Subcutaneous adipose tissue (tissue), 4 donors: Measurements from ENCODE around the gene NGFR. TPM values are rescaled to one million over a fixed set of nuclear protein-coding genes. Genes with fewer than 3 reads are reported as not detected.

ENCODE experiments used
- CTCF ChIP-seq: fragments of 450-650 bp; IDR thresholded peaks from one replicate; pipeline ENCODE4 v1.5.1; 2016; ENCODE audit warnings: low read depth, mild to moderate bottlenecking, control low read depth, antibody characterized with exemption, moderate library complexity
- total RNA-seq, 4 donors: library from RNA; depleted of rRNA; stranded (reverse); fragments of >200 nt; gene quantifications; one replicate each; pipeline ENCODE4 v1.1.0, GENCODE V29; 2016

NGFR gene
- total RNA-seq = 1 to 10 TPM in 3 of 4 donors, under 1 TPM in 1; 0.51 to 2.8 (median 1.9) TPM

- no peak for TF ChIP-seq CTCF
Measured at GRCh38 chr17:49494986-49495841, at the start of gene NGFR. NGFR (plus strand) TSS chr17:49495293; CDS start chr17:49495418, 125 bp downstream.

GRCh38 chr17:49445591-49445990 is 49.5 kb upstream of the NGFR start:
- TF ChIP-seq CTCF = no peak

GRCh38 chr17:49447628-49448302 is 47.3 kb upstream of the NGFR start:
- no peak for TF ChIP-seq CTCF

GRCh38 chr17:49450181-49450580 is 44.9 kb upstream of the NGFR start:
- TF ChIP-seq CTCF = no peak

GRCh38 chr17:49450735-49451134 is 44.4 kb upstream of the NGFR start:
- no peak for TF ChIP-seq CTCF

GRCh38 chr17:49452201-49452600 is 42.9 kb upstream of the NGFR start:
- TF ChIP-seq CTCF = no peak

- no peak for TF ChIP-seq CTCF
Measured at GRCh38 chr17:49452661-49453060, 42.4 kb upstream of the NGFR start.
